Hippocampal formation (tissue), 2 donors: ENCODE measurements around the gene KLF16.

Experiments used
- DNase-seq, 2 donors: peaks; one replicate each; lab custom pipeline; 2025; lab: John Stamatoyannopoulos, UW

KLF16 gene

DNA sequence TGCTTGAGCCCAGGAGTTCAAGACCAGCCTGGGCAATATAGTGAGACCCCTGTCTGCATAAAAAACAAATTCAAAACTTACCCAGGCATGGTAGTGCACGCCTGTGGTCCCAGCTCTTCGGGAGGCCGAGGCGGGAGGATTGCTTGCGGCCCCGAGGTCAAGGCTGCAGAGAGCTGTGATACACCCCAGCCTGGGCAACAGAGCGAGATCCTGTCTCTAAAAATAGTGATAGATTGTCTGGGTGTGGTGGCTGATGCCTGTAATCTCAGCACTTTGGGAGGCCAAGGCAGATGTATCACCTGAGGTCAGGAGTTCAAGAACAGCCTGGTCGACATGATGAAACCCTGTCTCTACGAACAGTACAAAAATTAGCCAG, 4.0 kb upstream of the KLF16 start:
- DNase-seq = no peak

- DNase-seq = no peak
Measured at GRCh38 chr19:1866693-1867348, 3.4 kb upstream of the KLF16 start.

- DNase-seq = no peak
Measured at GRCh38 chr19:1865172-1866010, 2.0 kb upstream of the KLF16 start.

- peak in 1 of 2 donors; percentile 51 for DNase-seq
Measured at GRCh38 chr19:1864480-1865171, 1.2 kb upstream of the KLF16 start.

DNA sequence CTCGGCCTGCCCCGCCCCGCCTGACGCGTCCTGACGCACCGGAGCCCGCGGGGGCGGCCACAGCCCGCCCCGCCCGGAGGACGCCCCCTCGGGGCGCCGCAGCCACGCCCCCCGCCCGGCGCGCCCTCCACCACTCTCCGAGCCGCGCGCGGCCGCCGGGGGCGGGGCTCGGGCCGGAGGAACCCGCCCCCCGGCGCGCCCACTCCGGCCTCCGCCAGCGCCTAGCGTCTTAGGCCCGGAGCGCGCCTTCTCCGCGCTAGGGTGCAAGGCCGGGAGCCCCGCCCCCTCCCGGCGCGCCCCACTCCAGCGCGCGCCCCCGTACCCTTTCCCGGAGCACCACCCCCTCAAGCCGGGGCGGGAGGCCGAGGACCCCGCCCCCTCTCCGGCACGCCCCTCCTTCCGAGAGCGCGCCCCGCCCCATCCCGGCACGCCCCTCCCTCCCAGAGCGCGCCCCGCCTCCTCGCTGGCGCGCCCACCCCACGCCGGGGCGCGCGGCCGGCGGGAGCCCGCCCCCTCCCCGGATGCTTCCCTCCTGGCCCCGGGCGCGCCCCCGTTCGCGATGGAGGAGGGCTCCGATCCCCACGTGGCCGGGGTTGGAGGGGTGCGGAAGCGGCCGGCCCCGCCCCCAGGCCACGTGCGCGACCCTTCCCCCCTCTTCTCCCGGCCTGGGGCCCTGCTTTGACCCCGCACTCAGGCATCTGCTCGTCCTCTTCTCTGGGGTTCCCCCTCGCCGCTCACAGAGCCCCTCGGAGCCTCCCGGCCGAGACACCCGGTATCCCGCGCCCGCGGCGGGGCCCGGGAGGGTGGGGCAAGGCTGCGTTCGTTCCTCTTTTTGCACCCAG, 480 bp upstream of the KLF16 start:
- DNase-seq = peak; percentile 87 to 95

- DNase-seq = no peak
Measured at GRCh38 chr19:1862424-1863327, 703 bp downstream of the KLF16 start.

- DNase-seq = no peak
Measured at GRCh38 chr19:1862068-1862423, 1.3 kb downstream of the KLF16 start.

DNA sequence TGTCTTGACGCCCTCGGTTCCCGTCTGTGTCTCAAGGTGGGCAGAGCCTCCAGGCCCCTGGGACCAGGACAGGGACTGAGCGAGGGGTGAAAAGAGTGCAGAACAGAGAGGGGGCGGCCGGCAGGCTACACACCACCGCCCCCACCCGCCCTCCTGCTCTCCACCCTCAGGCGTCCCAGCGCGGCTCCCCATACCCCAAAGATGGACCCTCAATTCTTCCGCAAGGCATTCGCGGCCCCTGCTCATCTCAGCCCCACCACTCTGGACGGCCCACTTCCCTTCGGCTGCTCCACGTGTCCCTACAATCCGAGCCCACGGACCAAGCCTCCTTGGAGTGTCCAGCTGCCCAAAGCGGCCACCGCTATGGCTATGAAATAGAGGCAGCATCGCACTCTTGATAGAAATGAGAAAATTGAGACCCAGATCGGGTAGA, 1.8 kb downstream of the KLF16 start:
- no peak for DNase-seq

DNA sequence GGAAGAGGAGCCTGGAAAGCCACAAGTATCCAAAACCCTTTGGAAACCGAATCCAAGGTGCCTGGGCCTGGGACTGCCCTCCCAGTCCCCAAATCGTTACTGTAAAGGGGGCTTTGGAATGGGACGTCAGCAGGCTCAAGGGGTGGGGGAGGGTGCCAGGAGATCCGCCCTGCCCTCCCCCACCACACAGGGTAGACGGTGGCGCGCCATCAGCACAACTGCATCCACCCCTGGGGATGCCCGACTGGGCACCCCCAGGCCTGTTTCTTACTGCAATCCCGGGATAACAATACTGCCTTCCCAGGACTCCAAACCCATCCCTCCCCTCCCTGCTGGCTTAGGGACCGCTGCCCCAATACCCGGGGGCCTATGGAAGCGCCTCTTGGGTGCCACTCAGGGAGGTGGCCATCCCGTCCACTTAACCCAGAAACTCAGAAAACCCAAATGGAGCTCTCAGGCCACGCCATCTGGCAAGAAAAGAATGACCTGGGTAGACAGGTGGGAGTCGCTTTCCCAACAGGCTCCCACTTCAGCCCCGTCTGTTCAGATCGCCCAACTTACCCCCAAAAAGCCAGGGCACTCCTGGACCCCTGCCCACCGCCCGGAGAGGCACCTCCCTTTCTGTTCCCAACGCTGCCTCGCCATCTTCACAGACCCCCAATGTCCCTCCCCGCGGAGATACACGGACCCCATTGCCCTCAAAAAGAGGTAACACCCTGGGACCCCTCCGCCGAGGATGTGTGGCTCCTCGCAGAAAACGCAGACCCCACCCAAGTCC, 2.4 kb downstream of the KLF16 start:
- DNase-seq = no peak

- peak in 1 of 2 donors; percentile 38 for DNase-seq
Measured at GRCh38 chr19:1860042-1860775, 3.2 kb downstream of the KLF16 start.

DNA sequence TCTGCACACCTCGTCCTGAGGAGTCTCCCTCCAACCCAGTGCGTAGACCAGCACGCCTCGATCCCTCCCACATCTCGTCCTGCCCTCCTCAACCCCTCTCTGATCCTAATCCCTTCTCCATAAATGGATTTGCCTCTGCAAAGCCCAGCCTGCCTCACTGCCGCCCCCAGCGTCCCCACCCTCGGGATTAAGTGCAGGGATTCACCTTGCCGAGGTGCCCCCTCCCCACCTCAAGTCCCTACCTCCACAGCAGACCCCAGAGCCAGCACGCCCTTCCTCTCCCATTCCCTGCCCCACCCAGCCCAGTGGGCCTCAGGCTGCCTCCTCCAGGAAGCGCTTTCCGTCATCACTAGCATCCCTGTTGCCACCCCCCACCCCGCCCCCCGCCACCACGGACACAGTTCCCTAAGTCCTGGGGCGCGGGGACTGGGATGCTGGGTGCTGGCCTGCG, 4.0 kb downstream of the KLF16 start:
- DNase-seq = no peak

- no peak for DNase-seq
Measured at GRCh38 chr19:1858412-1859081, 4.8 kb downstream of the KLF16 start.

GRCh38 chr19:1857648-1858326, 5.6 kb downstream of the KLF16 start:
- DNase-seq = no peak

DNA sequence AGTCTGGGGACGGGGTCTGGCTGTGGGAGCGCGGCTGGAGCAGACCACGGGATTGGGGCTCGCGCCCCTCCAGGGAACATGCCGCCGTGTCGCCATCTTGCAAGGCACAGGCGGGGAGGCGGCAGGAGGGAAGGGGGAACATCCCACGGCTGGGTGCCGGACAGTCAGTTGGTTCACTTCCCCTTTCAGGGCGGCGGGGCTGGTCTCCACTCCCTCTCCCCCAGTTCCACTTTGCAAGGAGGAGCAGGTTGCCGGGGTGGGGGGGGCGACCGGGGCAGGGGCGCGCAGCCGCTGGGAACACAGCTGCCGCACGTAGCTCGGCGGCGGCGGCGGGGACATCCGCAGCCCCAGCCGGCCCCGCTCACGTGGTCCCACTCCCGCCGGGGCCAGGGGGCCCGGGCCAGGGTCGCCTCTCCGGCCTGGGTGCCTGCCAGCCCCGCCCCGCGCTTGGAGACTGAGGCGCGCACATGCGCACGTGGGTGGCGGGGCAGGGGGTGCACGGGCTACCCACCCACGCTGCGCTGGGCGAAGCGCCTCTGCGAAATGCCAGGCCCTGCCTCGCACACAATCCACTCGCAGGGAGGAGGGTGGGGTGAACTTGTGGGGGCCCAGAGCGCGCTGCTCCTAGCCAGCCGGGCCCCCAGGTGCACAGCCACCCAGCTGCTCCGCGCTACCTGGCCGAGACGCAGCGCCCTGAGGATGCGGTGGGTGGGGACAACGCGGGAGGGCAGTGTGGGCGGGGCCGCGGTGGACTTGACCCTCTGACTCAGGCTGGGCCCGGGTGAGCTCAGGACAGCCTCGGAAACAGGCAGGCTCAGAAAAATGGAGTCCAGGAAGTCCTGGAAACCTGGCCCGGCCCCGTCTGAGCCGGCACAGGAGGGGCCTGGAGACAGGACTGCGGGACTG, 6.4 kb downstream of the KLF16 start:
- DNase-seq = peak in 1 of 2 donors; percentile 39

GRCh38 chr19:1856345-1856697, 7.1 kb downstream of the KLF16 start:
- no peak for DNase-seq

DNA sequence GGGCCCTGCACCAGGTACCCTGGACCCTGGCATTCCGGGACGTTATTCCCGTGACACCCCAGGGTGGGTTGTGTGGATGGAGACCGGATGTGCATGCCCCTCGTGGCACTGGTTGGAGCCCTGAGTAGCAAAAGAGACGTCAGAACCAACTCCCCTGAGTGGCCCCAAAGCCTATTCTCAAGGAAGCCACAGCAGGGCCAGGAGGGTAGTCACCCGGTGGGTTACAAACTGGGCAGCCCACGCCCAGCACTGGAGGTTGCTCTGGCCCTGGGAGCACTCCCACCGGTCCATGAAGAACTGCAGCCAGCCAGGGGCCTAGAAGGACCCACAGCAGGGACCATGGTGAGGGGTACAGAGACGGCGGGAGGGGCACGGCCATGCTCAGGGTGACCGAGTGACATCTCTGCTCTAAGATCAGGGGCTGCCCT, 7.5 kb downstream of the KLF16 start:
- no peak for DNase-seq
